ENCODE data around the gene SHISAL1.

SHISAL1 gene

GRCh38 chr22:44213489-44214043, 99.2 kb downstream of the SHISAL1 start:
- in situ Hi-C loops (cut with HindIII; ENCODE audit: low sequenced_read_pairs): no loop called here

GRCh38 chr22:44212936-44213335, 99.8 kb downstream of the SHISAL1 start:
- in situ Hi-C loops (cut with HindIII; ENCODE audit: low sequenced_read_pairs): no loop called here

- in situ Hi-C loops (cut with HindIII; ENCODE audit: low sequenced_read_pairs): no loop called here
Observed at GRCh38 chr22:44211946-44212930, 100.5 kb downstream of the SHISAL1 start.

GRCh38 chr22:44211256-44211945, 101.3 kb downstream of the SHISAL1 start:
- in situ Hi-C loops (cut with HindIII; ENCODE audit: low sequenced_read_pairs): no loop called here

GRCh38 chr22:44210722-44211121, 102.0 kb downstream of the SHISAL1 start:
- in situ Hi-C loops (cut with HindIII; ENCODE audit: low sequenced_read_pairs): no loop called here

- in situ Hi-C loops (cut with HindIII; ENCODE audit: low sequenced_read_pairs): no loop called here
Observed at GRCh38 chr22:44209343-44209742, 103.4 kb downstream of the SHISAL1 start.

- in situ Hi-C loops (cut with HindIII; ENCODE audit: low sequenced_read_pairs): no loop called here
Observed at GRCh38 chr22:44207981-44208317, 104.8 kb downstream of the SHISAL1 start.

- in situ Hi-C loops (cut with HindIII; ENCODE audit: low sequenced_read_pairs): no loop called here
Observed at GRCh38 chr22:44207173-44207980, 105.4 kb downstream of the SHISAL1 start.

- in situ Hi-C loops (cut with HindIII; ENCODE audit: low sequenced_read_pairs): no loop called here
Observed at GRCh38 chr22:44206696-44207095, 106.1 kb downstream of the SHISAL1 start.

- in situ Hi-C loops (cut with HindIII; ENCODE audit: low sequenced_read_pairs): no loop called here
Observed at GRCh38 chr22:44206330-44206645, 106.5 kb downstream of the SHISAL1 start.

GRCh38 chr22:44205516-44206329, 107.0 kb downstream of the SHISAL1 start:
- in situ Hi-C loops (cut with HindIII; ENCODE audit: low sequenced_read_pairs): no loop called here

GRCh38 chr22:44204739-44205515, 107.8 kb downstream of the SHISAL1 start:
- in situ Hi-C loops (cut with HindIII; ENCODE audit: low sequenced_read_pairs): no loop called here

- in situ Hi-C loops (cut with HindIII; ENCODE audit: low sequenced_read_pairs): no loop called here
Observed at GRCh38 chr22:44203203-44203602, 109.5 kb downstream of the SHISAL1 start.

GRCh38 chr22:44202261-44202789, 110.4 kb downstream of the SHISAL1 start:
- in situ Hi-C loops (cut with HindIII; ENCODE audit: low sequenced_read_pairs): no loop called here

GRCh38 chr22:44201665-44202064, 111.1 kb downstream of the SHISAL1 start:
- in situ Hi-C loops (cut with HindIII; ENCODE audit: low sequenced_read_pairs): no loop called here

- in situ Hi-C loops (cut with HindIII; ENCODE audit: low sequenced_read_pairs): no loop called here
Observed at GRCh38 chr22:44200855-44201550, 111.7 kb downstream of the SHISAL1 start.

- in situ Hi-C loops (cut with HindIII; ENCODE audit: low sequenced_read_pairs): no loop called here
Observed at GRCh38 chr22:44200451-44200850, 112.3 kb downstream of the SHISAL1 start.

GRCh38 chr22:44199866-44200265, 112.9 kb downstream of the SHISAL1 start:
- in situ Hi-C loops (cut with HindIII; ENCODE audit: low sequenced_read_pairs): no loop called here

GRCh38 chr22:44199164-44199563, 113.6 kb downstream of the SHISAL1 start:
- in situ Hi-C loops (cut with HindIII; ENCODE audit: low sequenced_read_pairs): no loop called here
